BJ (cell line): ENCODE measurements around the gene RSPH4A. TPM values are rescaled to one million over a fixed set of nuclear protein-coding genes. Genes with fewer than 3 reads are reported as not detected.

Experiments
- CTCF ChIA-PET: fragments of 350-600 bp; formaldehyde crosslinking; extraction: SDS; loops from one replicate; lab custom pipeline; 2021; ENCODE audit warnings: antibody characterized with exemption, inconsistent platforms; lab: Yijun Ruan, JAX
- POLR2A ChIA-PET: fragments of 300-600 bp; sonication (Branson Sonifier 250); formaldehyde crosslinking; extraction: SDS; loops from one replicate; lab custom pipeline; 2021; ENCODE audit warnings: antibody characterized with exemption; lab: Charles Lee
- DNase-seq: peaks from one replicate; pipeline ENCODE4 v3.0.0-alpha.2; 2011; ENCODE audit warnings: low read depth
- H3K27me3 ChIP-seq: 2 replicates; pipeline ENCODE4 v1.6.0; 2011; ENCODE audit warnings: low read length; ENCODE audit not compliant: control insufficient read depth, insufficient read depth
- H3K36me3 ChIP-seq: 2 replicates; pipeline ENCODE4 v1.5.1; 2011; ENCODE audit warnings: low read length; ENCODE audit not compliant: control insufficient read depth, insufficient read depth
- H3K4me3 ChIP-seq: 2 replicates; pipeline ENCODE4 v1.5.1; 2011; ENCODE audit warnings: low read depth, mild to moderate bottlenecking, control low read depth, low read length
- polyA plus RNA-seq: library from polyadenylated mRNA; depleted of rRNA; stranded (reverse); fragments of >200 nt; gene quantifications from 2 replicates; pipeline ENCODE4 v1.2.3, GENCODE V29; 2011
- TF ChIP-seq, protein P1 (sequence below): IDR thresholded peaks from 2 replicates; pipeline ENCODE4 v1.5.1; 2011; ENCODE audit warnings: low read depth, mild to moderate bottlenecking, control low read depth, inconsistent platforms, low read length, moderate library complexity; ENCODE audit not compliant: insufficient read depth

Gene RSPH4A
- polyA plus RNA-seq, 1 experiment, result 0.09 TPM

DNA sequence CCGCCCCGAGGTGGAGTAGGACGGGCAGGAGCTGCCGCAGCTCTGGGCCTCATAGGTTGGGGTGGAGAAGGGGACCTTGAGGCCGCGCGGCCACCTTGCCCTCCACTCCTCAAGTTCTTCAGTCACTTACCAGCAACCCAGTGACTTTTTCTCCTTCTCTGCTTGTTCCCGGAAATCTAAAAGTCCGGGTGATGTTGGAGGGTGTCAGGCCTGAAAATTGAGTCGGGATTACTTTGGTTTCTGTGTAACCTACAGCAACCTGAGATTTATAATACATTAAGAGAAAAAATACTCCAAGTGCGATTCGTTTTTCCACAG lies 44.6 kb upstream of the RSPH4A start:
- DNase-seq, result no peak
- Histone ChIP-seq H3K4me3 (peak overlapping the region; percentile 69), H3K36me3 (no peaks in the 10 kb centered on the region; the same call in 1 of the 2 replicates), H3K27me3 (no peaks in the 10 kb centered on the region)
- TF ChIP-seq, protein P1, sequence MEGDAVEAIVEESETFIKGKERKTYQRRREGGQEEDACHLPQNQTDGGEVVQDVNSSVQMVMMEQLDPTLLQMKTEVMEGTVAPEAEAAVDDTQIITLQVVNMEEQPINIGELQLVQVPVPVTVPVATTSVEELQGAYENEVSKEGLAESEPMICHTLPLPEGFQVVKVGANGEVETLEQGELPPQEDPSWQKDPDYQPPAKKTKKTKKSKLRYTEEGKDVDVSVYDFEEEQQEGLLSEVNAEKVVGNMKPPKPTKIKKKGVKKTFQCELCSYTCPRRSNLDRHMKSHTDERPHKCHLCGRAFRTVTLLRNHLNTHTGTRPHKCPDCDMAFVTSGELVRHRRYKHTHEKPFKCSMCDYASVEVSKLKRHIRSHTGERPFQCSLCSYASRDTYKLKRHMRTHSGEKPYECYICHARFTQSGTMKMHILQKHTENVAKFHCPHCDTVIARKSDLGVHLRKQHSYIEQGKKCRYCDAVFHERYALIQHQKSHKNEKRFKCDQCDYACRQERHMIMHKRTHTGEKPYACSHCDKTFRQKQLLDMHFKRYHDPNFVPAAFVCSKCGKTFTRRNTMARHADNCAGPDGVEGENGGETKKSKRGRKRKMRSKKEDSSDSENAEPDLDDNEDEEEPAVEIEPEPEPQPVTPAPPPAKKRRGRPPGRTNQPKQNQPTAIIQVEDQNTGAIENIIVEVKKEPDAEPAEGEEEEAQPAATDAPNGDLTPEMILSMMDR, result no peak
- ChIA-PET POLR2A (no interaction called here), CTCF (interaction anchor here (0.8 to 3.8 kb wide), 7 partner anchors 9 to 303 kb away, joined by 3 to 23 read pairs (median 8); no protein-coding TSS in a partner anchor)

DNA sequence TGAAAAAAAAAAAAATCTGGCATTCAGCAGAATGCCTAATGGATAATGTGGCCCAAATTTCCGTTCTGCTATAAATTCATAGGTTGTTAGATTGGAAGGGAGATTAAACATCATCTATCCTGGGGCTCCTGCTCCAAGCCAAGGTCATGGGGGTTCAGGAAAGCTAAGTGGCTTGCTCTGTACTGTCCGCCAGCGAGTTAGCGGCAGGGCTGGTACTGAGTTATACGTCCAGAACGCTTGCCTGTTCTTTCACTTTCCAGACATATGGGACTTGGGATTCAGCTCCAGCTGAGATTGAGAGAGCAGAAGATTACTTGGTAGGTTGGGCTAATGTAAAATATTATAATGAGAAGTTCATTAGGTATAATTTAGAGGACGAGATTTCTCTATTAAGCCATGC lies 44.1 kb upstream of the RSPH4A start:
- Histone ChIP-seq H3K4me3 (peak overlapping the region; percentile 69), H3K27me3 (no peaks in the 10 kb centered on the region), H3K36me3 (no peaks in the 10 kb centered on the region; the same call in 1 of the 2 replicates)
- TF ChIP-seq, protein P1, result no peak
- ChIA-PET CTCF (interaction anchor here (0.7 to 3.8 kb wide), 9 partner anchors 8 to 303 kb away, joined by 3 to 23 read pairs (median 7); partner anchors contain the start of gene TSPYL1), POLR2A (no interaction called here)
- DNase-seq, result no peak

DNA sequence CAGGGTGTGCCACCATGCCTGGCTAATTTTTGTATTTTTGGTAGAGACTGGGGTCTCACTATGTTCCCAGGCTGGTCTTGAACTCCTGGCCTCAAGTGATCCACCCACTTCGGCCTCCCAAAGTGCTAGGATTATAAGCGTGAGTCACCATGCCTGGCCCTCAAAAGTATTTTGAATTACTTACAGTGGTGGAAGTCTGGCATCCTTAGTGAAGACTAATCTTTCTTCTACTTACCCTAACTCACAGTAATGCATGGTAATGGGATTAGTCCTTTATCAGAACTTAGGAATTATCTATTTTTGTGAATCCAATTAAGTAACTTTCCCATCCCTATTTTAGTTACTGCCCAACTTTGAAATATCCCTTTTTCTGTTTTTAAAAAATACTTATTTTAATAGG lies 41.1 kb upstream of the RSPH4A start:
- TF ChIP-seq, protein P1, result no peak
- no peak overlapping the region for H3K4me3 ChIP-seq
- ChIA-PET POLR2A (no interaction called here), CTCF (no interaction called here)
- H3K27me3 ChIP-seq, result no peaks in the 10 kb centered on the region
- no peaks in the 10 kb centered on the region; the same call in 1 of the 2 replicates for H3K36me3 ChIP-seq
- no peak for DNase-seq

DNA sequence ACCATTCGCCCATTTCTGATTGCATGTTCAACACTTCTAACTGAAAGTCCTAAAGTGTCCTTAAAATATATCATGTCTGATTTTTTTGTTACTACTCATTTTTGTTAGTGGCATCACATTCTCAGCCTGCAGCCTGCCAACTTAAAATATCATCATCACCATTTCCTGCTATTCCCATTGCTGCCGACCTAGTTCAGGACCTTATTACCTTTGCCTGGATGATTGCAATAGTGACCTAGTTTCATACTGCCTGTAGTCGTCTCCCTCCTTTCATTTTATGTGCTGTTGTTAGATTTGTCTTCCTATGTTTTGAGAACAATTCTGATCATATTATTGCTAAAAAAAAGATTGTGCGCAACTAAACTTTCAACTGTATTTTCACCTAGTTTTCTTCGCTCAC lies 38.8 kb upstream of the RSPH4A start:
- Histone ChIP-seq H3K27me3 (no peaks in the 10 kb centered on the region), H3K4me3 (no peak overlapping the region), H3K36me3 (no peaks in the 10 kb centered on the region; the same call in 1 of the 2 replicates)
- ChIA-PET POLR2A (no interaction called here), CTCF (interaction anchor here (1.2 kb wide), 1 partner anchor 10 kb away, joined by 3 read pairs; no protein-coding TSS in a partner anchor)
- DNase-seq, result no peak
- TF ChIP-seq, protein P1, result no peak

DNA sequence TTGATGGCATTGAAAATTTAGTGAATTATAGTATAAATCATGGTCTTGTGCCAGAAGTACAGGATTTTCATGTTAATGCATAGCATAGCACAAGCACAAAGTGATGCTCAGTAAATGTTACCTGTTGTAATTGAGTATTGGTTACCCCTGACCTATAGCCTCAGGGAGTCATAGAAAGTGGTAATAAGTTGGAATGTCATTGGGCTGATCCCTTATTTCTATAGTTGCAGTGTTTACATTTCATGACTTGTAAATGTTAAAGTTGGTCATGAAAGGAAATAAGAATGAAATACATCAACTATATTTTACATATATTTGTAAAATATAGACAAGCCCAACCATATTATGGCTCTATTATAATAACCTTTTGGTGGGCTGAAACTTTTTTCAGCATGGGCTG lies 37.9 kb upstream of the RSPH4A start:
- ChIA-PET CTCF (interaction anchor here (1.2 kb wide), 1 partner anchor 10 kb away, joined by 3 read pairs; no protein-coding TSS in a partner anchor), POLR2A (no interaction called here)
- H3K36me3 ChIP-seq, result no peaks in the 10 kb centered on the region; the same call in 1 of the 2 replicates
- TF ChIP-seq, protein P1, result no peak
- H3K27me3 ChIP-seq, result no peaks in the 10 kb centered on the region
- DNase-seq, result no peak
- H3K4me3 ChIP-seq, result no peak overlapping the region
